ENCODE data around the gene BOLA1.
"Not testable (repeated sequence)": the region's sequence is repeated elsewhere in the genome, so short reads cannot be mapped to it uniquely, and the experiment has no call there.

BOLA1 gene

DNA sequence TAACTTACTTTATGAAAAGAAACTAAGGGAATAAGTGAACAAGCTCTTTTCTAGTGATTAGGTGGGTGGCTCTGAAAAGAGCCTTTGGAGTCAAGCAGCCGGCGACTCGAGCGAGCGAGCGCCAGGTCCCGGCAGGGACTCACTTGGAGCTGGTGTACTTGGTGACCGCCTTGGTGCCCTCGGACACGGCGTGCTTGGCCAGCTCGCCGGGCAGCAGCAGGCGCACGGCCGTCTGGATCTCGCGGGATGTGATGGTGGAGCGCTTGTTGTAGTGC is 13.3 kb upstream of the BOLA1 start:
- peak; percentile 94 for TF ChIP-seq POLR2AphosphoS5 (IDR thresholded peaks at IDR 0.05; ENCODE audit: low read depth)

DNA sequence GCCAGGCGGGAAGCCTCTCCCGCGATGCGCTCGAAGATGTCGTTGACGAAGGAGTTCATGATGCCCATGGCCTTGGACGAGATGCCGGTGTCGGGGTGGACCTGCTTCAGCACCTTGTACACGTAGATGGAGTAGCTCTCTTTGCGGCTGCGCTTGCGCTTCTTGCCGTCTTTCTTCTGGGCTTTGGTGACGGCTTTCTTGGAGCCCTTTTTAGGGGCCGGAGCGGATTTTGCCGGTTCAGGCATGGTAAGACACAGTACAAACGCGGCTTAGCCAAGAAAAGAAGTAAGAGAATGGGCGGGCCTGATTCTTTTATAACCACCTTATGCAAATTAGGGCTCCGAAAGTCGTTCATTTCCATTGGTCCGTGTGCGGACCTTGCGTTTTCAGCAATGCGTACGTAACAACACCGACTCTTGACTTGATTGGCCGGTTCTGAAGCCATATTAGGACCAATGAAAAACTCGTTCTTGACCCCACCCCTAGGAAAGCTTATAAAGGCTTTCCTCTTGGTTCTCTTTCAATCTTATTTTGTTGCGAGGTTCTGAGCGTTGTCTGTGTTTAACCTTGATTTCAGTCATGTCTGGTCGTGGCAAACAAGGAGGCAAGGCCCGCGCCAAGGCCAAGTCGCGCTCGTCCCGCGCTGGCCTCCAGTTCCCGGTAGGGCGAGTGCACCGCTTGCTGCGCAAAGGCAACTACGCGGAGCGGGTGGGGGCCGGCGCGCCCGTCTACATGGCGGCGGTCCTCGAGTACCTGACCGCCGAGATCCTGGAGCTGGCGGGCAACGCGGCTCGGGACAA is 12.8 kb upstream of the BOLA1 start:
- H3K27me3 ChIP-seq (ENCODE audit: insufficient read depth, poor library complexity, severe bottlenecking), result no peaks in the 10 kb centered on the region
- peak overlapping the region; percentile 98 for H3K27ac ChIP-seq (replicated peaks)
- DNase-seq (ENCODE audit: low read depth in 1 of 2, low spot score in 1 of 2), result peak; percentile 97 to 98
- H3K4me3 ChIP-seq (replicated peaks; ENCODE audit: insufficient read depth, low read length), result peak overlapping the region; percentile 44
- TF ChIP-seq GABPA (IDR thresholded peaks at IDR 0.05; ENCODE audit: low read depth), result 0 out of 2 replicates have a peak, but pooled peaks have one; percentile 15
- TF ChIP-seq POLR2AphosphoS5 (IDR thresholded peaks at IDR 0.05; ENCODE audit: low read depth), result peak; percentile 92
- TF ChIP-seq, protein P1, sequence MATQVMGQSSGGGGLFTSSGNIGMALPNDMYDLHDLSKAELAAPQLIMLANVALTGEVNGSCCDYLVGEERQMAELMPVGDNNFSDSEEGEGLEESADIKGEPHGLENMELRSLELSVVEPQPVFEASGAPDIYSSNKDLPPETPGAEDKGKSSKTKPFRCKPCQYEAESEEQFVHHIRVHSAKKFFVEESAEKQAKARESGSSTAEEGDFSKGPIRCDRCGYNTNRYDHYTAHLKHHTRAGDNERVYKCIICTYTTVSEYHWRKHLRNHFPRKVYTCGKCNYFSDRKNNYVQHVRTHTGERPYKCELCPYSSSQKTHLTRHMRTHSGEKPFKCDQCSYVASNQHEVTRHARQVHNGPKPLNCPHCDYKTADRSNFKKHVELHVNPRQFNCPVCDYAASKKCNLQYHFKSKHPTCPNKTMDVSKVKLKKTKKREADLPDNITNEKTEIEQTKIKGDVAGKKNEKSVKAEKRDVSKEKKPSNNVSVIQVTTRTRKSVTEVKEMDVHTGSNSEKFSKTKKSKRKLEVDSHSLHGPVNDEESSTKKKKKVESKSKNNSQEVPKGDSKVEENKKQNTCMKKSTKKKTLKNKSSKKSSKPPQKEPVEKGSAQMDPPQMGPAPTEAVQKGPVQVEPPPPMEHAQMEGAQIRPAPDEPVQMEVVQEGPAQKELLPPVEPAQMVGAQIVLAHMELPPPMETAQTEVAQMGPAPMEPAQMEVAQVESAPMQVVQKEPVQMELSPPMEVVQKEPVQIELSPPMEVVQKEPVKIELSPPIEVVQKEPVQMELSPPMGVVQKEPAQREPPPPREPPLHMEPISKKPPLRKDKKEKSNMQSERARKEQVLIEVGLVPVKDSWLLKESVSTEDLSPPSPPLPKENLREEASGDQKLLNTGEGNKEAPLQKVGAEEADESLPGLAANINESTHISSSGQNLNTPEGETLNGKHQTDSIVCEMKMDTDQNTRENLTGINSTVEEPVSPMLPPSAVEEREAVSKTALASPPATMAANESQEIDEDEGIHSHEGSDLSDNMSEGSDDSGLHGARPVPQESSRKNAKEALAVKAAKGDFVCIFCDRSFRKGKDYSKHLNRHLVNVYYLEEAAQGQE (IDR thresholded peaks at IDR 0.05; ENCODE audit: insufficient replicate concordance, low read depth), result peak; percentile 9
- TF ChIP-seq SPI1 (IDR thresholded peaks at IDR 0.05; ENCODE audit: borderline replicate concordance, low read depth), result no peak
- TF ChIP-seq, protein P2, sequence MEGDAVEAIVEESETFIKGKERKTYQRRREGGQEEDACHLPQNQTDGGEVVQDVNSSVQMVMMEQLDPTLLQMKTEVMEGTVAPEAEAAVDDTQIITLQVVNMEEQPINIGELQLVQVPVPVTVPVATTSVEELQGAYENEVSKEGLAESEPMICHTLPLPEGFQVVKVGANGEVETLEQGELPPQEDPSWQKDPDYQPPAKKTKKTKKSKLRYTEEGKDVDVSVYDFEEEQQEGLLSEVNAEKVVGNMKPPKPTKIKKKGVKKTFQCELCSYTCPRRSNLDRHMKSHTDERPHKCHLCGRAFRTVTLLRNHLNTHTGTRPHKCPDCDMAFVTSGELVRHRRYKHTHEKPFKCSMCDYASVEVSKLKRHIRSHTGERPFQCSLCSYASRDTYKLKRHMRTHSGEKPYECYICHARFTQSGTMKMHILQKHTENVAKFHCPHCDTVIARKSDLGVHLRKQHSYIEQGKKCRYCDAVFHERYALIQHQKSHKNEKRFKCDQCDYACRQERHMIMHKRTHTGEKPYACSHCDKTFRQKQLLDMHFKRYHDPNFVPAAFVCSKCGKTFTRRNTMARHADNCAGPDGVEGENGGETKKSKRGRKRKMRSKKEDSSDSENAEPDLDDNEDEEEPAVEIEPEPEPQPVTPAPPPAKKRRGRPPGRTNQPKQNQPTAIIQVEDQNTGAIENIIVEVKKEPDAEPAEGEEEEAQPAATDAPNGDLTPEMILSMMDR (IDR thresholded peaks at IDR 0.05; ENCODE audit: insufficient read depth, low read length), result no peak

More for the DNA sequence above, 13.3 kb upstream of the BOLA1 start:
- DNase-seq (ENCODE audit: low read depth in 1 of 2, low spot score in 1 of 2), result peak in 1 of 2 experiments; percentile 18
- Histone ChIP-seq H3K4me3 (replicated peaks; ENCODE audit: insufficient read depth, low read length) (peak overlapping the region; percentile 36), H3K27ac (replicated peaks) (peak overlapping the region; percentile 98)
- not testable (repeated sequence) for H3K27me3 ChIP-seq (ENCODE audit: insufficient read depth, poor library complexity, severe bottlenecking)

DNA sequence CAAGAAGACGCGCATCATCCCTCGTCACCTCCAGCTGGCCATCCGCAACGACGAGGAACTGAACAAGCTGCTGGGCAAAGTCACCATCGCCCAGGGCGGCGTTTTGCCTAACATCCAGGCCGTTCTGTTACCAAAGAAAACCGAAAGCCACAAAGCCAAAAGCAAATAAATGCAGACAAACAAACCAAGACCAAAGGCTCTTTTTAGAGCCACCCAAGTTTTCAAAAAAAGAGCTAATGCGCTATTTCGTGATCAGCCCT is 12.2 kb upstream of the BOLA1 start:
- Histone ChIP-seq H3K4me3 (replicated peaks; ENCODE audit: insufficient read depth, low read length) (peak overlapping the region; percentile 44), H3K27ac (replicated peaks) (peak overlapping the region; percentile 98)
- H3K27me3 ChIP-seq (ENCODE audit: insufficient read depth, poor library complexity, severe bottlenecking); DNase-seq (ENCODE audit: low read depth in 1 of 2, low spot score in 1 of 2): not testable (repeated sequence)
- peak; percentile 97 for TF ChIP-seq POLR2AphosphoS5 (IDR thresholded peaks at IDR 0.05; ENCODE audit: low read depth)

DNA sequence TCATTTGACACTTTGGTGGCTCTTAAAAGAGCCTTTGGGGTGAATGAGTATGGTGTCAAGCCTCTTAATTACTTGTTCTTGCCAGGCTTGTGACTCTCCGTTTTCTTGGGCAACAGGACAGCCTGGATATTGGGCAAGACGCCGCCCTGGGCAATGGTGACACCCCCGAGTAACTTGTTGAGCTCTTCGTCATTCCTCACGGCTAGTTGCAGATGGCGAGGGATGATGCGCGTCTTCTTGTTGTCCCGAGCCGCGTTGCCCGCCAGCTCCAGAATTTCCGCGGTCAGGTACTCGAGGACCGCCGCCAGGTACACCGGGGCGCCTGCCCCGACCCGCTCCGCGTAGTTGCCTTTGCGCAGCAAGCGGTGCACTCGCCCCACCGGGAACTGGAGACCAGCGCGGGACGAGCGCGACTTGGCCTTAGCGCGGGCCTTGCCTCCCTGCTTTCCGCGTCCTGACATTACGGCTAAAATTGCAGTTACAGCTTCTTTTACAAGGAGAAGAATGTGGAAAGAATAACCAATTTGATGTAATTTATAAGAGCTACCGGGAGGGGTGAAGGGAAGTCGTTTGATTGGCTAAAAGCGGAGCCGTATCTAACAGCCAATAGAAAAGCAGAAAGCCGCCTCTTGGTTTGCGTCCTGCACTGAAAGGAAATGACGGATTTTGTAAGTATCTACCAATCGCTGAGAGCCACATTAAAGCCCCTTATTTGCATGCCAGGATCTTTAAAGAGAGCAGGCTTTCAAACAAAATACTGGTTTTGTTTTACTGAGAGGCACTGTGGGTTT is 11.7 kb upstream of the BOLA1 start:
- TF ChIP-seq, protein P2 (IDR thresholded peaks at IDR 0.05; ENCODE audit: insufficient read depth, low read length), result no peak
- TF ChIP-seq GABPA (IDR thresholded peaks at IDR 0.05; ENCODE audit: low read depth) (0 out of 2 replicates have a peak, but pooled peaks have one; percentile 1), SPI1 (IDR thresholded peaks at IDR 0.05; ENCODE audit: borderline replicate concordance, low read depth) (peak; percentile 36; the same call in 1 of the 2 replicates), POLR2AphosphoS5 (IDR thresholded peaks at IDR 0.05; ENCODE audit: low read depth) (peak; percentile 98)
- TF ChIP-seq, protein P1 (IDR thresholded peaks at IDR 0.05; ENCODE audit: insufficient replicate concordance, low read depth), result peak; percentile 35
- Histone ChIP-seq H3K4me3 (replicated peaks; ENCODE audit: insufficient read depth, low read length) (peak overlapping the region; percentile 44), H3K27ac (replicated peaks) (peak overlapping the region; percentile 98), H3K27me3 (ENCODE audit: insufficient read depth, poor library complexity, severe bottlenecking) (no peaks in the 10 kb centered on the region)
- peak; percentile 88 to 96 for DNase-seq (ENCODE audit: low read depth in 1 of 2, low spot score in 1 of 2)

All from HL-60 (cell line).